ENCODE measurements around the gene HAAO. TPM values are rescaled to one million over a fixed set of nuclear protein-coding genes. Genes with fewer than 3 reads are reported as not detected.

Gene HAAO
- total and polyA plus RNA-seq, 2 donors (not counting 3 experiments of a cell fraction or from before 2014, with no cell fraction given) = 0.82 to 1.1 TPM

GRCh38 chr2:42755191-42755880 is 37.0 kb downstream of the HAAO start:
- no peaks in the 10 kb centered on the region for H3K27me3 ChIP-seq (ENCODE audit: control insufficient read depth in 2 of 2, insufficient read depth in 2 of 2, low read length in 2 of 2)
- H3K4me1 ChIP-seq (ENCODE audit: control insufficient read depth, extremely low read depth, insufficient read depth, low read length) = no peaks in the 10 kb centered on the region
- intact Hi-C loops (cut with micrococcal nuclease) (no loop called here), dilution Hi-C loops (cut with MboI; ENCODE audit: extremely low pct_ligation_motif_present, low sequenced_read_pairs) (no loop called here)
- no peaks in the 10 kb centered on the region for H4K20me1 ChIP-seq (replicated peaks; ENCODE audit: control insufficient read depth, extremely low read depth, insufficient read depth, low read length)
- H3K27ac ChIP-seq (ENCODE audit: insufficient read depth, low read depth, low read length) = no peak overlapping the region
- H3K79me2 ChIP-seq (ENCODE audit: control insufficient read depth, insufficient read depth, low read length) = no peaks in the 10 kb centered on the region
- DNase-seq (ENCODE audit: low read depth, low spot score) (no peak), FAIRE-seq (no peak)
- TF ChIP-seq EZH2 (IDR thresholded peaks at IDR 0.05; ENCODE audit: borderline replicate concordance, low read depth, low read length, severe bottlenecking) (no peak), FOS (IDR thresholded peaks at IDR 0.05; ENCODE audit: borderline replicate concordance, insufficient read depth, low read length) (no peak), JUN (IDR thresholded peaks at IDR 0.05; ENCODE audit: borderline replicate concordance, insufficient read depth, insufficient read length, low read depth) (no peak), POLR2AphosphoS5 (IDR thresholded peaks at IDR 0.05; ENCODE audit: insufficient read depth, low read depth, low read length) (no peak), GATA2 (IDR thresholded peaks at IDR 0.05; ENCODE audit: insufficient read depth, insufficient read length, low read depth, low read length) (no peak), CTCF (IDR thresholded peaks at IDR 0.05; ENCODE audit: extremely low read depth in 1 of 2, insufficient read depth in 1 of 2, low read depth in 1 of 2, low read length in 2 of 2) (no peak), POLR2A (IDR thresholded peaks at IDR 0.05; ENCODE audit: low read depth, low read length) (no peak)
- H3K4me2 ChIP-seq (ENCODE audit: insufficient read depth, low read length) = no peak overlapping the region
- BruUV-seq (replicated peaks) = no TSS peak
- CTCF ChIA-PET = interaction anchor here (1.1 kb wide), 1 partner anchor 14 kb away, joined by 3 read pairs; no protein-coding TSS in a partner anchor
- H3K9me3 ChIP-seq (replicated peaks; ENCODE audit: control insufficient read depth, insufficient read depth, low read length) = no peaks in the 10 kb centered on the region
- no peak overlapping the region for H3K4me3 ChIP-seq (replicated peaks in 1 of 3; ENCODE audit: insufficient read depth in 1 of 3, low read depth in 1 of 3, low read length in 3 of 3)
- H3K36me3 ChIP-seq (ENCODE audit: control insufficient read depth in 2 of 2, extremely low read depth in 1 of 2, insufficient read depth in 2 of 2, low read length in 2 of 2) = peaks cover 0 to 7% of the 10 kb centered on the region in 2 experiments
- H3K9ac ChIP-seq (replicated peaks; ENCODE audit: extremely low read depth, insufficient read depth, low read length) = no peak overlapping the region
- POLR2A ChIA-PET = no interaction called here
- no peak overlapping the region for H2AFZ ChIP-seq (ENCODE audit: low read depth, low read length)
- H3K9me1 ChIP-seq (replicated peaks; ENCODE audit: control insufficient read depth, extremely low read depth, insufficient read depth, low read length) = no peaks in the 10 kb centered on the region
